HEK293 (cell line): ENCODE measurements around the gene RPS6KA1.

Experiments used
- ZBTB1 ChIP-seq: fragments of 450-650 bp; formaldehyde crosslinking; IDR thresholded peaks from 2 replicates; pipeline ENCODE4 v1.5.1; 2016; ENCODE audit warnings: missing biosample characterization, missing genetic modification characterization
- ZNF10 ChIP-seq: fragments of 450-650 bp; formaldehyde crosslinking; IDR thresholded peaks from 2 replicates; pipeline ENCODE4 v1.5.1; 2017; ENCODE audit warnings: missing biosample characterization, missing genetic modification characterization
- ZNF211 ChIP-seq: fragments of 450-650 bp; formaldehyde crosslinking; IDR thresholded peaks from 2 replicates; pipeline ENCODE4 v1.5.1; 2016; ENCODE audit warnings: low read depth, missing biosample characterization, missing genetic modification characterization
- ZNF214 ChIP-seq: fragments of 450-650 bp; formaldehyde crosslinking; IDR thresholded peaks from 2 replicates; pipeline ENCODE4 v1.5.1; 2017; ENCODE audit warnings: missing biosample characterization, mild to moderate bottlenecking, missing genetic modification characterization, borderline replicate concordance
- ZNF24 ChIP-seq: fragments of 450-650 bp; formaldehyde crosslinking; IDR thresholded peaks from 2 replicates; pipeline ENCODE4 v1.5.1; 2016; ENCODE audit warnings: missing biosample characterization, missing genetic modification characterization
- ZNF248 ChIP-seq: fragments of 450-650 bp; formaldehyde crosslinking; IDR thresholded peaks from 2 replicates; pipeline ENCODE4 v1.5.1; 2017; ENCODE audit warnings: missing biosample characterization, missing genetic modification characterization
- ZNF274 ChIP-seq, 2 experiments: fragments of 200-500 bp in 1 of 2; fragments of 450-650 bp in 1 of 2; sonication (Bioruptor generic) in 1 of 2; formaldehyde crosslinking in 1 of 2; IDR thresholded peaks; 2 replicates each; pipeline versions ENCODE4 v1.5.1 to v1.6.1; 2014 to 2016; ENCODE audit warnings: borderline replicate concordance in 1 of 2, inconsistent platforms in 1 of 2, low read length in 1 of 2, missing biosample characterization in 1 of 2, missing genetic modification characterization in 1 of 2
- ZNF350 ChIP-seq: fragments of 450-650 bp; formaldehyde crosslinking; IDR thresholded peaks from 2 replicates; pipeline ENCODE4 v1.5.0; 2017; ENCODE audit warnings: missing biosample characterization, mild to moderate bottlenecking, missing genetic modification characterization
- ZNF624 ChIP-seq: fragments of 450-650 bp; formaldehyde crosslinking; IDR thresholded peaks from 2 replicates; pipeline ENCODE4 v1.5.1; 2017; ENCODE audit warnings: missing biosample characterization, missing genetic modification characterization
- TF ChIP-seq, protein P1 (sequence below): fragments of 450-650 bp; formaldehyde crosslinking; IDR thresholded peaks from 2 replicates; pipeline ENCODE4 v1.5.1; 2016; ENCODE audit warnings: missing biosample characterization, missing genetic modification characterization
- TF ChIP-seq, protein P2 (sequence below): fragments of 450-650 bp; formaldehyde crosslinking; IDR thresholded peaks from 2 replicates; pipeline ENCODE4 v1.5.1; 2017; ENCODE audit warnings: missing biosample characterization, mild to moderate bottlenecking, missing genetic modification characterization, moderate library complexity

DNA sequence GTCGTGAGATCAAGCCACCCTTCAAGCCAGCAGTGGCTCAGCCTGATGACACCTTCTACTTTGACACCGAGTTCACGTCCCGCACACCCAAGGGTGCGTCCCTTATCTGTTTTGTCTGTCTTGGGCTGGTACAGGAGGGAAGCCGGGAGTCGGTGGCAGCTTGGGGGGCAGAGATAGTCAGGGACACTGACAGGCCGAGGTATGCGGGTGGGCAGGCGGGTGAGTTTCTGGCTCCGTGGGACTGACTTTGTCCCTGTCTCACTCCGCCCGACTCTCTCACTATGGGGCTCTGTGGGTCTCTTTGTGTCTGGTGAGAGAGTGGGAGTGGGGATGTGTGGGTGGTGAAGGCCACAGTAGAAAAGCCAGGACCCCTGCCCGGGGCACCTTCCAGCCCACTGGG, 27.4 kb downstream of the RPS6KA1 start:
- TF ChIP-seq ZNF274 (IDR thresholded peaks at IDR 0.05; ENCODE audit: low read length), result no peak
- no peak for TF ChIP-seq ZNF274 (tag by site-specific recombination; IDR thresholded peaks at IDR 0.05; ENCODE audit: borderline replicate concordance)
- TF ChIP-seq, protein P1, sequence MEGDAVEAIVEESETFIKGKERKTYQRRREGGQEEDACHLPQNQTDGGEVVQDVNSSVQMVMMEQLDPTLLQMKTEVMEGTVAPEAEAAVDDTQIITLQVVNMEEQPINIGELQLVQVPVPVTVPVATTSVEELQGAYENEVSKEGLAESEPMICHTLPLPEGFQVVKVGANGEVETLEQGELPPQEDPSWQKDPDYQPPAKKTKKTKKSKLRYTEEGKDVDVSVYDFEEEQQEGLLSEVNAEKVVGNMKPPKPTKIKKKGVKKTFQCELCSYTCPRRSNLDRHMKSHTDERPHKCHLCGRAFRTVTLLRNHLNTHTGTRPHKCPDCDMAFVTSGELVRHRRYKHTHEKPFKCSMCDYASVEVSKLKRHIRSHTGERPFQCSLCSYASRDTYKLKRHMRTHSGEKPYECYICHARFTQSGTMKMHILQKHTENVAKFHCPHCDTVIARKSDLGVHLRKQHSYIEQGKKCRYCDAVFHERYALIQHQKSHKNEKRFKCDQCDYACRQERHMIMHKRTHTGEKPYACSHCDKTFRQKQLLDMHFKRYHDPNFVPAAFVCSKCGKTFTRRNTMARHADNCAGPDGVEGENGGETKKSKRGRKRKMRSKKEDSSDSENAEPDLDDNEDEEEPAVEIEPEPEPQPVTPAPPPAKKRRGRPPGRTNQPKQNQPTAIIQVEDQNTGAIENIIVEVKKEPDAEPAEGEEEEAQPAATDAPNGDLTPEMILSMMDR (tag by site-specific recombination), result no peak
- TF ChIP-seq ZNF248 (tag by site-specific recombination), result no peak
- TF ChIP-seq ZBTB1 (tag by site-specific recombination), result no peak
- TF ChIP-seq ZNF350 (tag by site-specific recombination), result no peak
- TF ChIP-seq ZNF211 (tag by site-specific recombination), result no peak
- TF ChIP-seq ZNF24 (tag by site-specific recombination), result no peak
- TF ChIP-seq ZNF624 (tag by site-specific recombination), result no peak
- TF ChIP-seq ZNF10, result no peak
- no peak for TF ChIP-seq ZNF214 (tag by site-specific recombination)
- TF ChIP-seq, protein P2, sequence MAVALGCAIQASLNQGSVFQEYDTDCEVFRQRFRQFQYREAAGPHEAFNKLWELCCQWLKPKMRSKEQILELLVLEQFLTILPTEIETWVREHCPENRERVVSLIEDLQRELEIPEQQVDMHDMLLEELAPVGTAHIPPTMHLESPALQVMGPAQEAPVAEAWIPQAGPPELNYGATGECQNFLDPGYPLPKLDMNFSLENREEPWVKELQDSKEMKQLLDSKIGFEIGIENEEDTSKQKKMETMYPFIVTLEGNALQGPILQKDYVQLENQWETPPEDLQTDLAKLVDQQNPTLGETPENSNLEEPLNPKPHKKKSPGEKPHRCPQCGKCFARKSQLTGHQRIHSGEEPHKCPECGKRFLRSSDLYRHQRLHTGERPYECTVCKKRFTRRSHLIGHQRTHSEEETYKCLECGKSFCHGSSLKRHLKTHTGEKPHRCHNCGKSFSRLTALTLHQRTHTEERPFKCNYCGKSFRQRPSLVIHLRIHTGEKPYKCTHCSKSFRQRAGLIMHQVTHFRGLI, result no peak
